GM12801 (cell line): ENCODE measurements around the gene TMEM151B.

Source experiments
- CTCF ChIP-seq: IDR thresholded peaks from one replicate; pipeline ENCODE4 v1.5.1; 2011; ENCODE audit warnings: control low read depth; ENCODE audit not compliant: insufficient read length; ENCODE audit errors: extremely low read depth

TMEM151B gene

GRCh38 chr6:44234101-44235025 is 35.9 kb upstream of the TMEM151B start:
- TF ChIP-seq CTCF, result no peak

- no peak for TF ChIP-seq CTCF
Observed at GRCh38 chr6:44235269-44235668, 35.0 kb upstream of the TMEM151B start.

- no peak for TF ChIP-seq CTCF
Observed at GRCh38 chr6:44235891-44236516, 34.2 kb upstream of the TMEM151B start.

- TF ChIP-seq CTCF, result no peak
Observed at GRCh38 chr6:44237021-44237812, 33.0 kb upstream of the TMEM151B start.

- peak; percentile 2 for TF ChIP-seq CTCF
Observed at GRCh38 chr6:44237813-44238433, 32.3 kb upstream of the TMEM151B start.

GRCh38 chr6:44238687-44239350 is 31.4 kb upstream of the TMEM151B start:
- TF ChIP-seq CTCF, result no peak
